Ishikawa (cell line): ENCODE data around the gene HCK.

Source experiments
- CEBPB ChIP-seq: IDR thresholded peaks from 2 replicates; pipeline ENCODE4 v1.6.1; 2012
- CREB1 ChIP-seq: IDR thresholded peaks from 2 replicates; pipeline ENCODE4 v1.6.1; 2012; ENCODE audit warnings: low read depth
- EGR1 ChIP-seq: IDR thresholded peaks from 2 replicates; pipeline ENCODE4 v1.6.1; 2012
- EP300 ChIP-seq: IDR thresholded peaks from 2 replicates; pipeline ENCODE4 v1.6.1; 2012; ENCODE audit warnings: borderline replicate concordance
- FOXM1 ChIP-seq: IDR thresholded peaks from 2 replicates; pipeline ENCODE4 v1.6.1; 2012; ENCODE audit warnings: low read depth, borderline replicate concordance
- NFIC ChIP-seq: IDR thresholded peaks from 2 replicates; pipeline ENCODE4 v1.6.1; 2012
- RAD21 ChIP-seq: IDR thresholded peaks from 2 replicates; pipeline ENCODE4 v1.6.1; 2012; ENCODE audit warnings: low read depth
- REST ChIP-seq: IDR thresholded peaks from 2 replicates; pipeline ENCODE4 v1.6.1; 2012; ENCODE audit warnings: low read depth, mild to moderate bottlenecking
- TAF1 ChIP-seq: IDR thresholded peaks from 2 replicates; pipeline ENCODE4 v1.6.1; 2012; ENCODE audit warnings: low read depth, mild to moderate bottlenecking
- TCF12 ChIP-seq: IDR thresholded peaks from 2 replicates; pipeline ENCODE4 v1.6.1; 2012; ENCODE audit warnings: low read depth
- TEAD4 ChIP-seq: IDR thresholded peaks from 2 replicates; pipeline ENCODE4 v1.6.1; 2012
- USF1 ChIP-seq: IDR thresholded peaks from 2 replicates; pipeline ENCODE4 v1.6.1; 2012
- YY1 ChIP-seq: IDR thresholded peaks from 2 replicates; pipeline ENCODE4 v1.6.1; 2012; ENCODE audit warnings: low read depth
- ZBTB7A ChIP-seq: IDR thresholded peaks from 2 replicates; pipeline ENCODE4 v1.6.1; 2012; ENCODE audit warnings: low read depth
- TF ChIP-seq, protein P1 (sequence below): IDR thresholded peaks from 2 replicates; pipeline ENCODE4 v1.6.1; 2012

Gene HCK

DNA sequence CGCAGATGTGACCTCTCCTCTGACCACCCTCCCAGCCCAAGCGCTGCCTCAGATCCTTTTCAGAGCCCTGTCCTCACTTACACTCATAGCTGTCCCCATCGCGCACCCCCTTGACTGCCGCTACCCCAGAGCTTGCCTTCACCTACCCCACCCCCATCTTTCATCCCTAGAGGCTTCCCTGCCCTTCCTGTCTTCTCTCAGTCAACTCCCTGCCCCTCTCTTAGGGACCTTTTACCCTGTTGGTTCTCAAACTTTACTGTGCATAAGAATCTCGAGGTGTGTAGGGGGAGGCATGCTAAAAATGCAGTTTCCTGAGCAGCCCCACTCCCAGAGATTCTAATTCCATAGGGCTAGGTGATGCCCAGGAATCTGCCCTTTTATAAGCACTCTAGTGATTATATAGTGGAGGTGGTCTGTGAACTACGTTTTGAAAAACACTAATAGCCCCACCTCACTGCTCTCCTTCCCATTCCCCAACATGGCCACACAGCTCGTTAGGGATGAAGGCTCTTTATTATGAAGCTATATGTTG lies 58.2 kb downstream of the HCK start:
- TF ChIP-seq YY1, result no peak
- no peak for TF ChIP-seq EP300
- TF ChIP-seq NFIC, result no peak
- no peak for TF ChIP-seq ZBTB7A
- TF ChIP-seq, protein P1, sequence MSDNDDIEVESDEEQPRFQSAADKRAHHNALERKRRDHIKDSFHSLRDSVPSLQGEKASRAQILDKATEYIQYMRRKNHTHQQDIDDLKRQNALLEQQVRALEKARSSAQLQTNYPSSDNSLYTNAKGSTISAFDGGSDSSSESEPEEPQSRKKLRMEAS, result no peak
- TF ChIP-seq REST, result no peak
- TF ChIP-seq FOXM1, result no peak

DNA sequence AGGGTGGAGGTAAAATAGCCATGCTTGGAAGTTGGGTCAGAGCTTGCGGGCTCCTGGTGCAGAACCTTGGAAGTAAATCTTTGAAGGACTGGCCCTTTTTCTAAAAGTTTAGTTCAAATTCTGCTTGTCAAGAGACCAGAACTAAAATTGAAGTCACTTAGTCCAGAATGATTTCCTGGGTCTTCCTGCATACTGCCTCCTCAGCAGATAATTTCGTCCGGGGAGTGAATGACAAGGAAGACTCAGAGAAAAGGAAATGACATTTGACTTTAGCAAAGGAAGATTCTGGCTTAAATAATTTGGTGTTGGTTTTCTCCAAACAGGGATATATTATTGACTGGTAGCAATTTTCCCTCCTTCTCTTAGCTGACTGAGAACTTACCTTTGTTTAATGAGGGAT lies 58.7 kb downstream of the HCK start:
- TF ChIP-seq YY1 (no peak), USF1 (no peak), RAD21 (no peak), CEBPB (no peak)

- no peak for TF ChIP-seq TEAD4
- no peak for TF ChIP-seq RAD21
- no peak for TF ChIP-seq EP300
- TF ChIP-seq, protein P1, result no peak
- no peak for TF ChIP-seq ZBTB7A
- TF ChIP-seq FOXM1, result no peak
- TF ChIP-seq REST, result no peak
- no peak for TF ChIP-seq CREB1
- TF ChIP-seq YY1, result no peak
- no peak for TF ChIP-seq TAF1
- TF ChIP-seq USF1, result no peak
- TF ChIP-seq NFIC, result no peak
- TF ChIP-seq TCF12, result no peak
- TF ChIP-seq EGR1, result no peak
- no peak for TF ChIP-seq CEBPB
Observed at GRCh38 chr20:32111156-32111686, 59.2 kb downstream of the HCK start.

- TF ChIP-seq REST (no peak), YY1 (no peak), RAD21 (no peak), TAF1 (no peak), EP300 (no peak), CREB1 (no peak), EGR1 (no peak), CEBPB (no peak), FOXM1 (no peak), USF1 (no peak), NFIC (no peak), ZBTB7A (no peak), TEAD4 (no peak), TCF12 (no peak)
- TF ChIP-seq, protein P1, result no peak
Observed at GRCh38 chr20:32111753-32112152, 59.7 kb downstream of the HCK start.
